ENCODE results near the gene ZNF438.

GRCh38 chr10:30819341-30820181 is 212.1 kb downstream of the ZNF438 start:
- TF ChIP-seq CTCF (IDR thresholded peaks at IDR 0.05) (no peak), SIN3A (IDR thresholded peaks at IDR 0.05; ENCODE audit: borderline replicate concordance, insufficient read depth, low read depth, low read length) (no peak), POLR2AphosphoS5 (IDR thresholded peaks at IDR 0.05; ENCODE audit: low read depth, low read length) (no peak), REST (IDR thresholded peaks at IDR 0.05; ENCODE audit: insufficient read depth in 1 of 2, low read depth in 2 of 2, low read length in 1 of 2) (no peak), TCF7L2 (IDR thresholded peaks at IDR 0.05; ENCODE audit: low read depth, low read length) (no peak)

Measured in Panc1 (cell line).